CD14-positive monocyte (primary cell): ENCODE data around the gene CDKAL1. TPM values are rescaled to one million over a fixed set of nuclear protein-coding genes. Genes with fewer than 3 reads are reported as not detected.
A peak's percentile ranks its signal among the peaks of the same experiment; 100 is the strongest.

Experiments
- DNase-seq, 3 donors: peaks; one replicate each; pipeline ENCODE4 v3.0.0-alpha.2; 2011 to 2022
- H2AFZ ChIP-seq: 2 replicates; pipeline ENCODE4 v1.6.0; 2012; ENCODE audit warnings: mild to moderate bottlenecking, low read depth, low read length, inconsistent platforms; ENCODE audit not compliant: insufficient read depth, poor library complexity, severe bottlenecking
- H3K27ac ChIP-seq, 2 donors: 1 replicate in 1 of 2; 2 replicates in 1 of 2; pipeline ENCODE4 v1.5.1; 2012 to 2013; ENCODE audit warnings: low read length in 2 of 2, control low read depth in 1 of 2, inconsistent platforms in 1 of 2, low read depth in 1 of 2, mild to moderate bottlenecking in 1 of 2
- H3K27me3 ChIP-seq, 2 donors: one replicate each; pipeline versions ENCODE4 v1.6.0 to v1.6.1; 2011 to 2013; ENCODE audit warnings: low read length in 2 of 2; ENCODE audit not compliant: control insufficient read depth in 2 of 2, insufficient read depth in 2 of 2
- H3K36me3 ChIP-seq, 2 donors: replicated peaks in 1 of 2; 1 replicate in 1 of 2; 2 replicates in 1 of 2; pipeline versions ENCODE4 v1.5.1 to v1.6.1; 2012 to 2013; ENCODE audit warnings: low read length in 2 of 2, control low read depth in 1 of 2, inconsistent platforms in 1 of 2, mild to moderate bottlenecking in 1 of 2; ENCODE audit not compliant: insufficient read depth in 2 of 2, control insufficient read depth in 1 of 2
- H3K4me1 ChIP-seq, 2 donors: 1 replicate in 1 of 2; 2 replicates in 1 of 2; pipeline versions ENCODE4 v1.5.1 to v1.6.1; 2012 to 2013; ENCODE audit warnings: low read length in 2 of 2, control low read depth in 1 of 2, inconsistent platforms in 1 of 2, mild to moderate bottlenecking in 1 of 2, moderate library complexity in 1 of 2; ENCODE audit not compliant: insufficient read depth in 2 of 2, control insufficient read depth in 1 of 2
- H3K4me2 ChIP-seq: replicated peaks from 2 replicates; pipeline ENCODE3; 2012; ENCODE audit warnings: low read length, moderate library complexity, mild to moderate bottlenecking; ENCODE audit not compliant: poor library complexity, severe bottlenecking; ENCODE audit errors: extremely low read depth
- H3K4me3 ChIP-seq, 3 experiments: fragments of 200-600 bp in 1 of 3; sonication (generic) in 1 of 3; replicated peaks in 1 of 3; 1 replicate in 2 of 3; 2 replicates in 1 of 3; pipeline ENCODE4 v1.5.1; 2011 to 2013; ENCODE audit warnings: low read length in 3 of 3, mild to moderate bottlenecking in 3 of 3, control low read depth in 2 of 3, low read depth in 2 of 3, inconsistent platforms in 1 of 3, moderate library complexity in 1 of 3
- H3K79me2 ChIP-seq: 2 replicates; pipeline ENCODE4 v1.6.0; 2012; ENCODE audit warnings: mild to moderate bottlenecking, control low read depth, inconsistent platforms, low read length, moderate library complexity; ENCODE audit not compliant: insufficient read depth
- H3K9ac ChIP-seq: 2 replicates; pipeline ENCODE4 v1.6.0; 2017; ENCODE audit warnings: low read length, mild to moderate bottlenecking; ENCODE audit not compliant: insufficient read depth, poor library complexity, severe bottlenecking
- H3K9me3 ChIP-seq, 2 donors: replicated peaks in 1 of 2; 1 replicate in 1 of 2; 2 replicates in 1 of 2; pipeline versions ENCODE4 v1.5.1 to v1.6.1; 2012 to 2013; ENCODE audit warnings: low read length in 2 of 2, control low read depth in 1 of 2; ENCODE audit not compliant: control insufficient read depth in 1 of 2, insufficient read depth in 1 of 2
- H4K20me1 ChIP-seq: 2 replicates; pipeline ENCODE4 v1.6.0; 2012; ENCODE audit warnings: mild to moderate bottlenecking, low read length, control low read depth, moderate library complexity; ENCODE audit not compliant: insufficient read depth
- H3K27ac Mint-ChIP-seq, 7 donors: one replicate each; pipeline ENCODE4 v1.8.0; 2020; ENCODE audit warnings: mild to moderate bottlenecking in 7 of 7, mixed read lengths in 7 of 7, moderate library complexity in 6 of 7, inconsistent platforms in 2 of 7
- H3K27me3 Mint-ChIP-seq, 3 donors: one replicate each; pipeline ENCODE4 v1.8.0; 2021 to 2022; ENCODE audit warnings: low read depth in 3 of 3, mild to moderate bottlenecking in 3 of 3, mixed read lengths in 3 of 3, moderate library complexity in 3 of 3, inconsistent platforms in 1 of 3
- H3K36me3 Mint-ChIP-seq, 2 donors: one replicate each; pipeline ENCODE4 v1.8.0; 2020; ENCODE audit warnings: mixed read lengths in 2 of 2, inconsistent platforms in 1 of 2, mild to moderate bottlenecking in 1 of 2
- H3K4me1 Mint-ChIP-seq: one replicate; pipeline ENCODE4 v1.8.0; 2020; ENCODE audit warnings: mild to moderate bottlenecking, mixed read lengths
- H3K4me3 Mint-ChIP-seq, 2 donors: one replicate each; pipeline ENCODE4 v1.8.0; 2020; ENCODE audit warnings: mild to moderate bottlenecking in 2 of 2, mixed read lengths in 2 of 2, moderate library complexity in 1 of 2
- H3K9me3 Mint-ChIP-seq, 7 donors: one replicate each; pipeline ENCODE4 v1.8.0; 2020 to 2022; ENCODE audit warnings: mixed read lengths in 7 of 7, mild to moderate bottlenecking in 6 of 7, moderate library complexity in 6 of 7, inconsistent platforms in 2 of 7
- CTCF ChIP-seq: fragments of 200-600 bp; IDR thresholded peaks from one replicate; pipeline ENCODE4 v1.8.0; 2022; ENCODE audit warnings: antibody characterized with exemption, mild to moderate bottlenecking
- WGBS: methylation state at CpG from one replicate; pipeline ENCODE4 v1.1.5; 2013; ENCODE audit warnings: missing lambda C conversion rate; ENCODE audit not compliant: insufficient coverage; 5-methylcytosine and 5-hydroxymethylcytosine counted together
- intact Hi-C, 2 donors: fragments of 100-400 bp; cut with micrococcal nuclease; formaldehyde crosslinking; loops; one replicate each; pipeline versions ENCODE4 v1.15.0 to v1.15.1; 2023
- polyA plus RNA-seq, 3 donors: library from polyadenylated mRNA; depleted of rRNA in 1 of 3; unstranded in 2 of 3; stranded (reverse) in 1 of 3; fragments of 300-500 nt in 2 of 3; fragments of >200 nt in 1 of 3; fragmentation: Illumina TruSeq in 2 of 3; gene quantifications; 1 replicate in 2 of 3; 2 replicates in 1 of 3; pipeline ENCODE4 v1.2.3, GENCODE V29; 2012 to 2021

Gene CDKAL1
- polyA plus RNA-seq, 3 donors, result 3.2 to 12.4 (median 8.3) TPM

- Histone ChIP-seq H3K4me2 (no peak overlapping the region), H3K9me3 (no peaks in the 10 kb centered on the region), H4K20me1 (no peaks in the 10 kb centered on the region), H3K27me3 (no peaks in the 10 kb centered on the region), H2AFZ (no peak overlapping the region), H3K36me3 (no peaks in the 10 kb centered on the region), H3K4me1 (no peaks in the 10 kb centered on the region), H3K27ac (no peak overlapping the region), H3K4me3 (no peak overlapping the region), H3K79me2 (no peaks in the 10 kb centered on the region), H3K9ac (no peak overlapping the region)
- H3K9me3 Mint-ChIP-seq, result no peaks in the 10 kb centered on the region
- no CpG with 5 or more reads among the region's 2 CpGs for WGBS
- H3K4me1 Mint-ChIP-seq, result peaks cover 4% of the 10 kb centered on the region
- no peak overlapping the region for H3K27ac Mint-ChIP-seq
- no peak overlapping the region for H3K4me3 Mint-ChIP-seq
- TF ChIP-seq CTCF, result no peak
- no peak for DNase-seq
- H3K27me3 Mint-ChIP-seq, result no peaks in the 10 kb centered on the region
- intact Hi-C loops, result no loop called here
- H3K36me3 Mint-ChIP-seq, result no peaks in the 10 kb centered on the region
These were observed 176.1 kb downstream of the CDKAL1 start for GRCh38 chr6:20710341-20710740.

DNA sequence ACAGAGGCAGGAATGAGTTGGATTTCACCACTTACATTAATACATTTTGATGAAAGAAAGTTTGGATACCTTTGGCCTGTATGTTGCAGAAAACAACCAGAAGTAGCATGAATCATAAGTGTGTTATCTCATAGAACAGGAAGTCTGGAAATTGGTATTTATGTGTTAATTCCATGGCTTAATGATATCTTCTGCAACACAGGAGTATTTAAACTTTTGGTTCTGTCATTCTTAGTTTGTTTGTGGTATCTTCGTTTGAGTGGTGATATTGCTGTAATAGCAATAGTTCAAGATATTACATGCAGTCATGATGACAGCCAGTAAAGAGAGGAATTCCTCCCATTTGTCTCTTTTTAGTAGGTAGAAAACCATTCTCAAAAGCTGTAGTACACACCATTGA lies 177.3 kb downstream of the CDKAL1 start:
- H3K4me2 ChIP-seq, result no peak overlapping the region
- H3K27me3 ChIP-seq, result no peaks in the 10 kb centered on the region
- no peak overlapping the region for H3K9ac ChIP-seq
- no peak overlapping the region for H2AFZ ChIP-seq
- no peaks in the 10 kb centered on the region for H3K9me3 ChIP-seq
- H3K36me3 ChIP-seq, result no peaks in the 10 kb centered on the region
- no peak for DNase-seq
- H3K79me2 ChIP-seq, result no peaks in the 10 kb centered on the region
- Mint-ChIP-seq H3K9me3 (no peaks in the 10 kb centered on the region), H3K4me1 (peaks cover 4% of the 10 kb centered on the region), H3K27ac (peak overlapping the region in 1 of 7 donors; percentile 42), H3K36me3 (no peaks in the 10 kb centered on the region), H3K27me3 (no peaks in the 10 kb centered on the region), H3K4me3 (no peak overlapping the region)
- no peak overlapping the region for H3K27ac ChIP-seq
- H4K20me1 ChIP-seq, result no peaks in the 10 kb centered on the region
- no peak for TF ChIP-seq CTCF
- WGBS, result no CpG with 5 or more reads among the region's 1 CpG
- intact Hi-C loops, result no loop called here
- H3K4me3 ChIP-seq, result no peak overlapping the region
- no peaks in the 10 kb centered on the region for H3K4me1 ChIP-seq
